Right lobe of liver (tissue), 4 donors: Measurements from ENCODE around the gene TACC3.

Experiments
- CTCF ChIP-seq, 4 donors: fragments of 200-600 bp in 3 of 4; fragments of 450-650 bp in 1 of 4; IDR thresholded peaks; one replicate each; pipeline versions ENCODE4 v1.5.1 to v1.8.0; 2016 to 2022; ENCODE audit warnings: antibody characterized with exemption in 4 of 4, mild to moderate bottlenecking in 2 of 4
- POLR2A ChIP-seq: fragments of 450-650 bp; IDR thresholded peaks from one replicate; pipeline ENCODE4 v1.6.1; 2017; ENCODE audit warnings: antibody characterized with exemption, mild to moderate bottlenecking
- donor health status: DM: no; HTN: no; CAD: no.
- donor health status: DM: no; HTN: no; CAD: no.
- donor health status: DM: no; HTN: yes; CAD: no.

GRCh38 chr4:1740021-1740545 is 18.8 kb downstream of the TACC3 start:
- TF ChIP-seq CTCF (IDR thresholded peaks at IDR 0.05) (no peak), POLR2A (no peak)
